Measurements from ENCODE around the gene SRP14.
"Not testable (repeated sequence)": the region's sequence is repeated elsewhere in the genome, so short reads cannot be mapped to it uniquely, and the experiment has no call there.

DNA sequence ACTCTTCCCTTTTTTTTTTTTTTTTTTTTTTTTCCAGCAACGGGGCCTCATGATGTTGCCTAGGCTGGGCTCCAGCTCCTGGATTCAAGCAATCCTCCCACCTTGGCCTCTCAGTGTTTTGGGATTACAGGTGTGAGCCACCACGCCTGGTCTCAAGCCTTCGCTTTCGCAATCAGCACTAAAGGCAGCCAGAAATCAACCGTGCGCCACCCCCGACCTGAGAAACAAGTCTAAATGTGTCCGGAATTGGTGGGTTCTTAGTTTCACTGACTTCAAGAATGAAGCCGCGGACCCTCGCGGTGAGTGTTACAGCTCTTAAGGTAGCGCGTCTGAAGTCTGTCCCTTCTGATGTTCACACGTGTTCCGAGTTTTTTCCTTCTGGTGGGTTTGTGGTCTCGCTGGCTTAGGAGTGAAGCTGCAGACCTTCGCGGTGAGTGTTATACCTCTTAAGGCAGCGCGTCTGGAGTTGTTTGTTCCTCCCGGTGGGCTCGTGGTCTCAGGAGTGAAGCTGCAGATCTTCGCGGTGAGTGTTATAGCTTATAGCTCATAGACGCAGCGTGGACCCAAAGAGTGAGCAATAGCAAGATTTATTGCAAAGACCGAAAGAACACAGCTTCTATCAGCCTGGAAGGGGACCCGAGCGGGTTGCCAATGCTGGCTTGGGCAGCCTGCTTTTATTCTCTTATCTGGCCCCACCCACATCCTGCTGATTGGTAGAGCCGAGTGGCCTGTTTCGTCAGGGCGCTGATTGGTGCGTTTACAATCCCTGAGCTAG lies 34.9 kb upstream of the SRP14 start:
- TF ChIP-seq, protein P1, sequence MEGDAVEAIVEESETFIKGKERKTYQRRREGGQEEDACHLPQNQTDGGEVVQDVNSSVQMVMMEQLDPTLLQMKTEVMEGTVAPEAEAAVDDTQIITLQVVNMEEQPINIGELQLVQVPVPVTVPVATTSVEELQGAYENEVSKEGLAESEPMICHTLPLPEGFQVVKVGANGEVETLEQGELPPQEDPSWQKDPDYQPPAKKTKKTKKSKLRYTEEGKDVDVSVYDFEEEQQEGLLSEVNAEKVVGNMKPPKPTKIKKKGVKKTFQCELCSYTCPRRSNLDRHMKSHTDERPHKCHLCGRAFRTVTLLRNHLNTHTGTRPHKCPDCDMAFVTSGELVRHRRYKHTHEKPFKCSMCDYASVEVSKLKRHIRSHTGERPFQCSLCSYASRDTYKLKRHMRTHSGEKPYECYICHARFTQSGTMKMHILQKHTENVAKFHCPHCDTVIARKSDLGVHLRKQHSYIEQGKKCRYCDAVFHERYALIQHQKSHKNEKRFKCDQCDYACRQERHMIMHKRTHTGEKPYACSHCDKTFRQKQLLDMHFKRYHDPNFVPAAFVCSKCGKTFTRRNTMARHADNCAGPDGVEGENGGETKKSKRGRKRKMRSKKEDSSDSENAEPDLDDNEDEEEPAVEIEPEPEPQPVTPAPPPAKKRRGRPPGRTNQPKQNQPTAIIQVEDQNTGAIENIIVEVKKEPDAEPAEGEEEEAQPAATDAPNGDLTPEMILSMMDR (conservative IDR thresholded peaks at IDR 0.05) = not testable (repeated sequence)
- TF ChIP-seq ZFX (IDR thresholded peaks at IDR 0.05) = not testable (repeated sequence)
